Neural cell (in vitro differentiated cells): ENCODE results near the gene SETD4.

Experiments
- EP300 ChIP-seq: fragments of 450-650 bp; conservative IDR thresholded peaks from 2 replicates; pipeline ENCODE4 v1.6.1; 2014; ENCODE audit warnings: antibody characterized with exemption, mild to moderate bottlenecking, moderate library complexity; ENCODE audit not compliant: poor library complexity, severe bottlenecking
- EZH2 ChIP-seq: fragments of 200-600, 300-800 bp; shearing (Covaris generic), sonication (generic); IDR thresholded peaks from 2 replicates; pipeline ENCODE4 v1.6.1; 2014; ENCODE audit warnings: antibody characterized with exemption, low read length, borderline replicate concordance, mild to moderate bottlenecking; ENCODE audit not compliant: insufficient read depth, poor library complexity, severe bottlenecking
- MXI1 ChIP-seq: fragments of 450-650 bp; conservative IDR thresholded peaks from 2 replicates; pipeline ENCODE4 v1.6.1; 2014; ENCODE audit warnings: antibody characterized with exemption, mild to moderate bottlenecking; ENCODE audit not compliant: poor library complexity, severe bottlenecking
- POLR2AphosphoS5 ChIP-seq: IDR thresholded peaks from 2 replicates; pipeline ENCODE4 v1.6.1; 2012
- RAD21 ChIP-seq: fragments of 450-650 bp; conservative IDR thresholded peaks from 2 replicates; pipeline ENCODE4 v1.6.1; 2014; ENCODE audit warnings: antibody characterized with exemption, mild to moderate bottlenecking, moderate library complexity
- SMC3 ChIP-seq: fragments of 450-650 bp; conservative IDR thresholded peaks from 2 replicates; pipeline ENCODE4 v1.6.1; 2014; ENCODE audit warnings: antibody characterized with exemption, mild to moderate bottlenecking, moderate library complexity; ENCODE audit not compliant: poor library complexity
- TAF1 ChIP-seq: IDR thresholded peaks from 2 replicates; pipeline ENCODE4 v1.6.1; 2012; ENCODE audit warnings: low read depth
- TF ChIP-seq, protein P1 (sequence below): fragments of 450-650 bp; IDR thresholded peaks from 2 replicates; pipeline ENCODE4 v1.5.1; 2014; ENCODE audit warnings: antibody characterized with exemption, mild to moderate bottlenecking, moderate library complexity; ENCODE audit not compliant: poor library complexity, severe bottlenecking
- TF ChIP-seq, protein P2 (sequence below): IDR thresholded peaks from 2 replicates; pipeline ENCODE4 v1.6.1; 2012; ENCODE audit warnings: borderline replicate concordance

DNA sequence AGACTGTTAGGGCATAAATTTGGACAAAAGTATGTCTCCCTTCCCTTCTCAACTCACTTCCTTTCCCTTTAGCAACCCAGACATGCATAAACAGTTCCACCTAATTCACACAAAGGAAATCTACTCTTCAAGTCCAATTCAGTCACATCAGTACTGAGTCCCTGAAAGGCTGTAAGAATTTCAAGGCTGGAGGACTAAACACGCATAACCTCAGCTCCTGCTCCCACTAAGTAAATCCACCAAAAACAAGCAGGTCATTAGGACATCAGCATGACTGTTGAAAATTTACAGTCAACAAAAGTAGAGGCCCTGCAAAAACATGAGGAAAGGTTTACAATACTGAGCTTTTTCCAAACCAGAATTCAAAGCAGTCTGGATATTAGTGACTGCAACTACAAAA is 18.4 kb downstream of the SETD4 start:
- TF ChIP-seq EZH2 (no peak), SMC3 (no peak), POLR2AphosphoS5 (no peak), TAF1 (no peak), EP300 (no peak), RAD21 (no peak), MXI1 (no peak)
- TF ChIP-seq, protein P1, sequence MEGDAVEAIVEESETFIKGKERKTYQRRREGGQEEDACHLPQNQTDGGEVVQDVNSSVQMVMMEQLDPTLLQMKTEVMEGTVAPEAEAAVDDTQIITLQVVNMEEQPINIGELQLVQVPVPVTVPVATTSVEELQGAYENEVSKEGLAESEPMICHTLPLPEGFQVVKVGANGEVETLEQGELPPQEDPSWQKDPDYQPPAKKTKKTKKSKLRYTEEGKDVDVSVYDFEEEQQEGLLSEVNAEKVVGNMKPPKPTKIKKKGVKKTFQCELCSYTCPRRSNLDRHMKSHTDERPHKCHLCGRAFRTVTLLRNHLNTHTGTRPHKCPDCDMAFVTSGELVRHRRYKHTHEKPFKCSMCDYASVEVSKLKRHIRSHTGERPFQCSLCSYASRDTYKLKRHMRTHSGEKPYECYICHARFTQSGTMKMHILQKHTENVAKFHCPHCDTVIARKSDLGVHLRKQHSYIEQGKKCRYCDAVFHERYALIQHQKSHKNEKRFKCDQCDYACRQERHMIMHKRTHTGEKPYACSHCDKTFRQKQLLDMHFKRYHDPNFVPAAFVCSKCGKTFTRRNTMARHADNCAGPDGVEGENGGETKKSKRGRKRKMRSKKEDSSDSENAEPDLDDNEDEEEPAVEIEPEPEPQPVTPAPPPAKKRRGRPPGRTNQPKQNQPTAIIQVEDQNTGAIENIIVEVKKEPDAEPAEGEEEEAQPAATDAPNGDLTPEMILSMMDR = no peak
- TF ChIP-seq, protein P2, sequence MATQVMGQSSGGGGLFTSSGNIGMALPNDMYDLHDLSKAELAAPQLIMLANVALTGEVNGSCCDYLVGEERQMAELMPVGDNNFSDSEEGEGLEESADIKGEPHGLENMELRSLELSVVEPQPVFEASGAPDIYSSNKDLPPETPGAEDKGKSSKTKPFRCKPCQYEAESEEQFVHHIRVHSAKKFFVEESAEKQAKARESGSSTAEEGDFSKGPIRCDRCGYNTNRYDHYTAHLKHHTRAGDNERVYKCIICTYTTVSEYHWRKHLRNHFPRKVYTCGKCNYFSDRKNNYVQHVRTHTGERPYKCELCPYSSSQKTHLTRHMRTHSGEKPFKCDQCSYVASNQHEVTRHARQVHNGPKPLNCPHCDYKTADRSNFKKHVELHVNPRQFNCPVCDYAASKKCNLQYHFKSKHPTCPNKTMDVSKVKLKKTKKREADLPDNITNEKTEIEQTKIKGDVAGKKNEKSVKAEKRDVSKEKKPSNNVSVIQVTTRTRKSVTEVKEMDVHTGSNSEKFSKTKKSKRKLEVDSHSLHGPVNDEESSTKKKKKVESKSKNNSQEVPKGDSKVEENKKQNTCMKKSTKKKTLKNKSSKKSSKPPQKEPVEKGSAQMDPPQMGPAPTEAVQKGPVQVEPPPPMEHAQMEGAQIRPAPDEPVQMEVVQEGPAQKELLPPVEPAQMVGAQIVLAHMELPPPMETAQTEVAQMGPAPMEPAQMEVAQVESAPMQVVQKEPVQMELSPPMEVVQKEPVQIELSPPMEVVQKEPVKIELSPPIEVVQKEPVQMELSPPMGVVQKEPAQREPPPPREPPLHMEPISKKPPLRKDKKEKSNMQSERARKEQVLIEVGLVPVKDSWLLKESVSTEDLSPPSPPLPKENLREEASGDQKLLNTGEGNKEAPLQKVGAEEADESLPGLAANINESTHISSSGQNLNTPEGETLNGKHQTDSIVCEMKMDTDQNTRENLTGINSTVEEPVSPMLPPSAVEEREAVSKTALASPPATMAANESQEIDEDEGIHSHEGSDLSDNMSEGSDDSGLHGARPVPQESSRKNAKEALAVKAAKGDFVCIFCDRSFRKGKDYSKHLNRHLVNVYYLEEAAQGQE = no peak
